HepG2 (cell line): ENCODE measurements around the gene CNNM2. TPM values are rescaled to one million over a fixed set of nuclear protein-coding genes. Genes with fewer than 3 reads are reported as not detected.

Experiments
- CEBPB ChIP-seq: IDR thresholded peaks from 2 replicates; pipeline ENCODE4 v1.6.1; 2011; ENCODE audit warnings: low read depth, low read length, improper control_type of control experiment, borderline replicate concordance
- ETV5 ChIP-seq: IDR thresholded peaks from 2 replicates; pipeline ENCODE4 v1.6.1; 2018; ENCODE audit warnings: missing biosample characterization, missing genetic modification reagents, inconsistent platforms, borderline replicate concordance
- HCFC1 ChIP-seq: fragments of 150-350 bp; IDR thresholded peaks from 2 replicates; pipeline ENCODE4 v1.6.1; 2014; ENCODE audit warnings: low read depth, low read length
- HOXA5 ChIP-seq: sonication (generic); formaldehyde crosslinking; IDR thresholded peaks from 2 replicates; pipeline ENCODE4 v1.4.0; 2020; ENCODE audit warnings: missing genetic modification reagents
- HOXA7 ChIP-seq: sonication (generic); formaldehyde crosslinking; IDR thresholded peaks from 2 replicates; pipeline ENCODE4 v1.8.1; 2022; ENCODE audit warnings: mild to moderate bottlenecking, missing genetic modification reagents, moderate library complexity
- KAT8 ChIP-seq: IDR thresholded peaks from 2 replicates; pipeline ENCODE4 v1.6.1; 2016; ENCODE audit warnings: missing genetic modification reagents, missing compliant biosample characterization
- KLF16 ChIP-seq, 2 experiments: sonication (generic) in 1 of 2; formaldehyde crosslinking in 1 of 2; IDR thresholded peaks; 2 replicates each; pipeline versions ENCODE4 v1.6.1 to v1.8.0; 2016 to 2023; ENCODE audit warnings: missing genetic modification reagents in 2 of 2, missing compliant biosample characterization in 1 of 2
- SSRP1 ChIP-seq: IDR thresholded peaks from 2 replicates; pipeline ENCODE4 v1.6.1; 2016; ENCODE audit warnings: control low read depth
- SUZ12 ChIP-seq: fragments of 150-350 bp; IDR thresholded peaks from 2 replicates; pipeline ENCODE4 v1.6.1; 2014; ENCODE audit warnings: low read depth, low read length
- TOPORS ChIP-seq: sonication (generic); formaldehyde crosslinking; IDR thresholded peaks from 2 replicates; pipeline ENCODE4 v1.8.0; 2023; ENCODE audit warnings: mild to moderate bottlenecking, missing genetic modification reagents
- ZNF260 ChIP-seq: sonication (generic); formaldehyde crosslinking; IDR thresholded peaks from 2 replicates; pipeline ENCODE4 v1.4.0; 2020; ENCODE audit warnings: missing genetic modification reagents, low read depth, mild to moderate bottlenecking, borderline replicate concordance
- ZNF431 ChIP-seq: sonication (generic); formaldehyde crosslinking; IDR thresholded peaks from 2 replicates; pipeline ENCODE4 v1.9.0; 2022; ENCODE audit warnings: missing genetic modification reagents, low read depth, mild to moderate bottlenecking, borderline replicate concordance
- ZNF619 ChIP-seq: sonication (generic); formaldehyde crosslinking; IDR thresholded peaks from 2 replicates; pipeline ENCODE4 v1.4.0; 2020; ENCODE audit warnings: mild to moderate bottlenecking, missing genetic modification reagents
- ZNF768 ChIP-seq: sonication (generic); formaldehyde crosslinking; IDR thresholded peaks from 2 replicates; pipeline ENCODE4 v1.4.0; 2020; ENCODE audit warnings: missing genetic modification reagents
- polyA plus RNA-seq, 8 experiments: library from polyadenylated mRNA; depleted of rRNA in 3 of 8; stranded (reverse) in 7 of 8; unstranded in 1 of 8; fragments of >200 nt; fragmentation: Illumina TruSeq in 4 of 8; extraction: Trizol in 4 of 8; gene quantifications; 2 replicates each; pipeline versions ENCODE4 v1.2.1 to v1.2.3, GENCODE V29; 2011 to 2016; ENCODE audit warnings: low read depth in 4 of 8, missing spikeins in 1 of 8, mixed read lengths in 1 of 8; ENCODE audit not compliant: insufficient read depth in 1 of 8
- total RNA-seq, 5 experiments: library from RNA; depleted of rRNA; stranded (reverse); fragments of >200 nt; fragmentation: Illumina TruSeq; extraction: Trizol; gene quantifications; 2 replicates each; pipeline ENCODE4 v1.2.3, GENCODE V29; 2016; ENCODE audit warnings: low read depth in 1 of 5
- TF ChIP-seq, protein P1 (sequence below), 2 experiments: sonication (generic) in 1 of 2; formaldehyde crosslinking in 1 of 2; IDR thresholded peaks; 2 replicates each; pipeline versions ENCODE4 v1.4.0 to v1.6.1; 2016 to 2020; ENCODE audit warnings: borderline replicate concordance in 1 of 2, low read depth in 1 of 2, mild to moderate bottlenecking in 1 of 2, missing genetic modification reagents in 1 of 2
- TF ChIP-seq, protein P2 (sequence below): sonication (generic); formaldehyde crosslinking; IDR thresholded peaks from 2 replicates; pipeline ENCODE4 v1.9.0; 2021; ENCODE audit warnings: missing genetic modification reagents, borderline replicate concordance
- TF ChIP-seq, protein P3 (sequence below): sonication (generic); IDR thresholded peaks from 2 replicates; pipeline ENCODE4 v1.6.1; 2016; ENCODE audit warnings: low read depth, borderline replicate concordance
- TF ChIP-seq, protein P4 (sequence below): sonication (generic); formaldehyde crosslinking; IDR thresholded peaks from 2 replicates; pipeline ENCODE4 v1.5.0; 2020; ENCODE audit warnings: missing genetic modification reagents, mild to moderate bottlenecking, borderline replicate concordance
- TF ChIP-seq, protein P5 (sequence below): sonication (generic); formaldehyde crosslinking; IDR thresholded peaks from 2 replicates; pipeline ENCODE4 v1.4.0; 2020; ENCODE audit warnings: mild to moderate bottlenecking, missing genetic modification reagents

Gene CNNM2
- total and polyA plus RNA-seq, 2 of the 13 experiments (the other 11 are each of a cell fraction or from before 2014, with no cell fraction given) = 7.1 to 9.0 TPM

DNA sequence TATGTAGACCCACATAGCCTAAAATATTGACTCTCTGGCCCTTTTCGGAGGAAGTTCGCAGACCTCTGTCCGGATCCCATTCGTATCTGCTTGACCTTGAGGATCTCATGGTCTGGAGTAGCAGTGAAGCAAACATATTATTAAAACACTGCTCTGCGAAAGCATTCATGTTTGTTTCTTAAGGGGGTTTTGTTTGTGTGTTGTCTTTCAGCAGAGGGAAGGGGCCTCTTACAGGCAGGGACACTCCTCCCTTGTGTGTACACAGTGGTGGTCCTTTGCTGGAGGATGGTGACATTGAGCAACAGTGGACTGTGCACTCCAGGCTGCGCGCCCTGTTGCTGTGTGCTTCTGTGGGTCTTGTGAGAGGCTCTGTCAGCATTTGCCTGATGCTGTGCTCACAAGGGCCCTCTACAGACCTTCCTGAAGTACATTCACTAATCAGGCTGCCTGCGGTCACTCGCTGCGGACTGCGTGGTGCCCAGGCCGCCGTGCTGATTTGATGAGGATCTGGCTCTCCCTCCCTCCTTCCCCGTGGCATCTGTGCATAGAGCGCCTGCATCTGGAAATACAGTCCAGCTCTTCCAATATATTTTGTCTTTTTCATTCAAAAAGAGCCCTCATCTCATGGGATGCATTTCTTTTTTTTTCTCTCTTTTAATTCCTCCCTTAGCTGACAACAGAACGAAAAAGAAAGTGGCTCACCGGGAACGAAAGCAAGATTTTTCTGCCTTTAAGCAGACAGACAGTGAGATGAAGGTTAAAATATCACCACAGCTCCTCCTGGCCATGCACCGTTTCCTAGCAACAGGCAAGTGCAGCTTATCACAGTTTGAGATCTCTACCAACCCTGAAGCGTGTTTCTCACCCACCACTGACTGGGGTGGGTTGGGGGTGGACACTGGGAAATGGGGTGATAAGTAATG, 135.8 kb downstream of the CNNM2 start (continued):
- TF ChIP-seq, protein P1, sequence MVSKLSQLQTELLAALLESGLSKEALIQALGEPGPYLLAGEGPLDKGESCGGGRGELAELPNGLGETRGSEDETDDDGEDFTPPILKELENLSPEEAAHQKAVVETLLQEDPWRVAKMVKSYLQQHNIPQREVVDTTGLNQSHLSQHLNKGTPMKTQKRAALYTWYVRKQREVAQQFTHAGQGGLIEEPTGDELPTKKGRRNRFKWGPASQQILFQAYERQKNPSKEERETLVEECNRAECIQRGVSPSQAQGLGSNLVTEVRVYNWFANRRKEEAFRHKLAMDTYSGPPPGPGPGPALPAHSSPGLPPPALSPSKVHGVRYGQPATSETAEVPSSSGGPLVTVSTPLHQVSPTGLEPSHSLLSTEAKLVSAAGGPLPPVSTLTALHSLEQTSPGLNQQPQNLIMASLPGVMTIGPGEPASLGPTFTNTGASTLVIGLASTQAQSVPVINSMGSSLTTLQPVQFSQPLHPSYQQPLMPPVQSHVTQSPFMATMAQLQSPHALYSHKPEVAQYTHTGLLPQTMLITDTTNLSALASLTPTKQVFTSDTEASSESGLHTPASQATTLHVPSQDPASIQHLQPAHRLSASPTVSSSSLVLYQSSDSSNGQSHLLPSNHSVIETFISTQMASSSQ (IDR thresholded peaks at IDR 0.05; ENCODE audit: low read depth) = 0 out of 2 replicates have a peak, but pooled peaks have one; percentile 29
- TF ChIP-seq, protein P1 (CRISPR knock-in tag; IDR thresholded peaks at IDR 0.05; ENCODE audit: borderline replicate concordance) = peak; percentile 84; the same call in 1 of the 2 replicates
- TF ChIP-seq CEBPB = peak; percentile 99
- TF ChIP-seq ZNF768 (CRISPR knock-in tag) = peak; percentile 90
- peak; percentile 65; the same call in 1 of the 2 replicates for TF ChIP-seq SSRP1 (CRISPR knock-in tag)
- no peak for TF ChIP-seq HOXA7 (CRISPR knock-in tag)
- no peak for TF ChIP-seq SUZ12
- TF ChIP-seq KAT8 (CRISPR knock-in tag) = peak; percentile 85
- TF ChIP-seq ZNF619 (CRISPR knock-in tag) = no peak; the same call in 1 of the 2 replicates
- peak; percentile 84 for TF ChIP-seq HOXA5 (CRISPR knock-in tag)
- TF ChIP-seq ETV5 = peak; percentile 50; the same call in 1 of the 2 replicates
- peak; percentile 94 for TF ChIP-seq ZNF431 (CRISPR knock-in tag)
- 0 out of 2 replicates have a peak, but pooled peaks have one; percentile 52 for TF ChIP-seq TOPORS (CRISPR knock-in tag)
- TF ChIP-seq, protein P2, sequence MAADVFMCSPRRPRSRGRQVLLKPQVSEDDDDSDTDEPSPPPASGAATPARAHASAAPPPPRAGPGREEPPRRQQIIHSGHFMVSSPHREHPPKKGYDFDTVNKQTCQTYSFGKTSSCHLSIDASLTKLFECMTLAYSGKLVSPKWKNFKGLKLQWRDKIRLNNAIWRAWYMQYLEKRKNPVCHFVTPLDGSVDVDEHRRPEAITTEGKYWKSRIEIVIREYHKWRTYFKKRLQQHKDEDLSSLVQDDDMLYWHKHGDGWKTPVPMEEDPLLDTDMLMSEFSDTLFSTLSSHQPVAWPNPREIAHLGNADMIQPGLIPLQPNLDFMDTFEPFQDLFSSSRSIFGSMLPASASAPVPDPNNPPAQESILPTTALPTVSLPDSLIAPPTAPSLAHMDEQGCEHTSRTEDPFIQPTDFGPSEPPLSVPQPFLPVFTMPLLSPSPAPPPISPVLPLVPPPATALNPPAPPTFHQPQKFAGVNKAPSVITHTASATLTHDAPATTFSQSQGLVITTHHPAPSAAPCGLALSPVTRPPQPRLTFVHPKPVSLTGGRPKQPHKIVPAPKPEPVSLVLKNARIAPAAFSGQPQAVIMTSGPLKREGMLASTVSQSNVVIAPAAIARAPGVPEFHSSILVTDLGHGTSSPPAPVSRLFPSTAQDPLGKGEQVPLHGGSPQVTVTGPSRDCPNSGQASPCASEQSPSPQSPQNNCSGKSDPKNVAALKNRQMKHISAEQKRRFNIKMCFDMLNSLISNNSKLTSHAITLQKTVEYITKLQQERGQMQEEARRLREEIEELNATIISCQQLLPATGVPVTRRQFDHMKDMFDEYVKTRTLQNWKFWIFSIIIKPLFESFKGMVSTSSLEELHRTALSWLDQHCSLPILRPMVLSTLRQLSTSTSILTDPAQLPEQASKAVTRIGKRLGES (CRISPR knock-in tag) = no peak
- TF ChIP-seq, protein P3, sequence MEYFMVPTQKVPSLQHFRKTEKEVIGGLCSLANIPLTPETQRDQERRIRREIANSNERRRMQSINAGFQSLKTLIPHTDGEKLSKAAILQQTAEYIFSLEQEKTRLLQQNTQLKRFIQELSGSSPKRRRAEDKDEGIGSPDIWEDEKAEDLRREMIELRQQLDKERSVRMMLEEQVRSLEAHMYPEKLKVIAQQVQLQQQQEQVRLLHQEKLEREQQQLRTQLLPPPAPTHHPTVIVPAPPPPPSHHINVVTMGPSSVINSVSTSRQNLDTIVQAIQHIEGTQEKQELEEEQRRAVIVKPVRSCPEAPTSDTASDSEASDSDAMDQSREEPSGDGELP = peak; percentile 82; the same call in 1 of the 2 replicates
- no peak for TF ChIP-seq ZNF260
- TF ChIP-seq, protein P4, sequence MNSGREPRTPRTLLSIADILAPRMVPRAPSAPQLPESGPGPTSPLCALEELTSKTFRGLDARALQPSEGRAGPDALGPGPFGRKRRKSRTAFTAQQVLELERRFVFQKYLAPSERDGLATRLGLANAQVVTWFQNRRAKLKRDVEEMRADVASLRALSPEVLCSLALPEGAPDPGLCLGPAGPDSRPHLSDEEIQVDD (CRISPR knock-in tag) = no peak
- TF ChIP-seq, protein P5, sequence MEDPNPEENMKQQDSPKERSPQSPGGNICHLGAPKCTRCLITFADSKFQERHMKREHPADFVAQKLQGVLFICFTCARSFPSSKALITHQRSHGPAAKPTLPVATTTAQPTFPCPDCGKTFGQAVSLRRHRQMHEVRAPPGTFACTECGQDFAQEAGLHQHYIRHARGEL (CRISPR knock-in tag) = no peak
- TF ChIP-seq KLF16 (CRISPR knock-in tag; IDR thresholded peaks at IDR 0.05) = peak in 1 of 2 experiments; percentile 93; a peak in 2 of 4 replicates
- TF ChIP-seq HCFC1 = no peak
